Occipital lobe (tissue), 2 donors: Measurements from ENCODE around the gene LRCOL1. TPM values are rescaled to one million over a fixed set of nuclear protein-coding genes. Genes with fewer than 3 reads are reported as not detected.

Experiments used
- small RNA-seq: library from RNA; depleted of rRNA; stranded (forward); fragments of <200 nt; gene quantifications from one replicate; pipeline ENCODE3, GENCODE V24; 2014
- total RNA-seq: library from RNA; depleted of rRNA; stranded (reverse); fragments of >200 nt; gene quantifications from one replicate; pipeline ENCODE4 v1.2.3, GENCODE V29; 2014

LRCOL1 gene
- total RNA-seq, 1 donor from 2014 or later, result not detected

Small RNA genes within 50 kb of the gene (small RNA-seq; reads per million reads assigned to genes)
- not detected for gene MIR6763

Other genes with a start within 250 kb of the LRCOL1 start
- 5.3 TPM for gene FBRSL1, start 120.4 kb downstream of the LRCOL1 start, total RNA-seq
- gene P2RX2, start 8.2 kb upstream of the LRCOL1 start, total RNA-seq, result not detected
- gene POLE, start 76.8 kb upstream of the LRCOL1 start, total RNA-seq, result 36.5 TPM
- gene PXMP2, start 77.0 kb upstream of the LRCOL1 start, total RNA-seq, result 12.2 TPM
- 32.3 TPM for gene PGAM5, start 100.3 kb upstream of the LRCOL1 start, total RNA-seq
- 46.2 TPM for gene ANKLE2, start 151.2 kb upstream of the LRCOL1 start, total RNA-seq
- 59.3 TPM for gene GOLGA3, start 218.3 kb upstream of the LRCOL1 start, total RNA-seq